K562 (cell line): ENCODE data around the gene RFWD3. TPM values are rescaled to one million over a fixed set of nuclear protein-coding genes. Genes with fewer than 3 reads are reported as not detected.
A peak's percentile ranks its signal among the peaks of the same experiment; 100 is the strongest.

Experiments used
- ATAC-seq: fragments of 200-7000 bp; cut with Tn5 transposase; 3 replicates; pipeline ENCODE4 v1.9.1; 2020; ENCODE audit warnings: moderate library complexity
- BruUV-seq: library from RNA; stranded (reverse); fragments of 400-500 nt; replicated peaks from 2 replicates; lab custom pipeline; 2021; lab: Mats Ljungman, UMichigan
- CTCF ChIA-PET: fragments of 300-600 bp; formaldehyde crosslinking; extraction: SDS; loops from one replicate; lab custom pipeline; 2021; ENCODE audit warnings: low intra/inter-chr PET ratio; lab: Yijun Ruan, JAX
- POLR2A ChIA-PET: fragments of 300-600, 350-650 bp; sonication (Branson Sonifier 250); formaldehyde crosslinking; extraction: SDS; loops from one replicate; lab custom pipeline; 2021; ENCODE audit warnings: antibody characterized with exemption, inconsistent platforms; lab: Yijun Ruan, JAX
- DNase-seq, 4 experiments: peaks; one replicate each; pipeline versions ENCODE4 v3.0.0 to v3.0.0-alpha.2; 2011 to 2018; ENCODE audit warnings: low spot score in 3 of 4, mixed read lengths in 3 of 4; ENCODE audit errors: extremely low read depth in 1 of 4
- FAIRE-seq: peaks from 2 replicates; lab custom pipeline; 2011; peaks lifted over from hg19 to GRCh38; lab: Jason Lieb, UNC
- H2AFZ ChIP-seq: 2 replicates; pipeline ENCODE4 v1.6.0; 2011; ENCODE audit warnings: low read depth, low read length, control low read depth, inconsistent platforms
- H3K27ac ChIP-seq: fragments of 200-600 bp; 3 replicates; pipeline ENCODE4 v1.8.0; 2011; ENCODE audit warnings: low read depth, mild to moderate bottlenecking, control low read depth, inconsistent platforms, low read length, moderate library complexity, mixed read lengths; ENCODE audit errors: extremely low read depth
- H3K27me3 ChIP-seq, 2 experiments: fragments of 300-600 bp in 1 of 2; 2 replicates in 1 of 2; 3 replicates in 1 of 2; pipeline versions ENCODE4 v1.6.0 to v1.8.0; 2011; ENCODE audit warnings: inconsistent platforms in 2 of 2, low read length in 2 of 2, mild to moderate bottlenecking in 1 of 2, mixed read lengths in 1 of 2, moderate library complexity in 1 of 2; ENCODE audit not compliant: control insufficient read depth in 2 of 2, insufficient read depth in 2 of 2
- H3K36me3 ChIP-seq: fragments of 300-600 bp; 3 replicates; pipeline ENCODE4 v1.8.0; 2011; ENCODE audit warnings: mild to moderate bottlenecking, low read length, inconsistent platforms; ENCODE audit not compliant: control insufficient read depth, insufficient read depth
- H3K4me1 ChIP-seq, 2 experiments: fragments of 200-600 bp in 1 of 2; replicated peaks in 1 of 2; 2 replicates in 1 of 2; 3 replicates in 1 of 2; pipeline versions ENCODE4 v1.5.1 to v1.8.0; 2011; ENCODE audit warnings: inconsistent platforms in 2 of 2, low read length in 2 of 2, mild to moderate bottlenecking in 1 of 2, mixed read lengths in 1 of 2, moderate library complexity in 1 of 2; ENCODE audit not compliant: control insufficient read depth in 2 of 2, insufficient read depth in 2 of 2
- H3K4me2 ChIP-seq: 2 replicates; pipeline ENCODE4 v1.6.1; 2011; ENCODE audit warnings: low read length, control low read depth, inconsistent platforms, mixed read lengths; ENCODE audit not compliant: insufficient read depth
- H3K4me3 ChIP-seq: fragments of 200-600 bp; sonication (generic), shearing (Covaris generic); 2 replicates; pipeline ENCODE4 v1.5.1; 2016; ENCODE audit warnings: control low read depth, inconsistent platforms
- H3K79me2 ChIP-seq: fragments of 200-600 bp; 3 replicates; pipeline ENCODE4 v1.8.0; 2011; ENCODE audit warnings: low read length, inconsistent platforms; ENCODE audit not compliant: control insufficient read depth, insufficient read depth
- H3K9ac ChIP-seq, 2 experiments: 2 replicates each; pipeline versions ENCODE4 v1.6.0 to v1.6.1; 2011; ENCODE audit warnings: low read depth in 2 of 2, low read length in 2 of 2, control low read depth in 1 of 2, inconsistent platforms in 1 of 2, mild to moderate bottlenecking in 1 of 2, mixed read lengths in 1 of 2; ENCODE audit not compliant: insufficient read depth in 1 of 2
- H3K9me1 ChIP-seq: one replicate; pipeline ENCODE4 v1.6.0; 2011; ENCODE audit warnings: inconsistent platforms, mild to moderate bottlenecking, low read length, moderate library complexity; ENCODE audit not compliant: control insufficient read depth, insufficient read depth
- H3K9me3 ChIP-seq: replicated peaks from 2 replicates; pipeline ENCODE4 v1.5.1; 2011; ENCODE audit warnings: low read depth, low read length, inconsistent platforms; ENCODE audit not compliant: control insufficient read depth, insufficient read depth
- H4K20me1 ChIP-seq: replicated peaks from 2 replicates; pipeline ENCODE4 v1.6.1; 2011; ENCODE audit warnings: low read length, inconsistent platforms, mixed read lengths; ENCODE audit not compliant: control insufficient read depth, insufficient read depth
- GTF2E2 ChIP-seq: fragments of 200-800 bp; sonication (Bioruptor generic); IDR thresholded peaks from 2 replicates; pipeline ENCODE4 v1.6.1; 2016; ENCODE audit warnings: missing genetic modification characterization, missing compliant biosample characterization
- KHSRP ChIP-seq: fragments of 450-650 bp; IDR thresholded peaks from 2 replicates; pipeline ENCODE4 v1.6.1; 2017
- NCOA4 ChIP-seq: fragments of 450-650 bp; IDR thresholded peaks from 2 replicates; pipeline ENCODE4 v1.6.1; 2018; ENCODE audit warnings: mild to moderate bottlenecking; ENCODE audit not compliant: partially characterized antibody
- NFRKB ChIP-seq: fragments of 450-650 bp; IDR thresholded peaks from 2 replicates; pipeline ENCODE4 v1.6.1; 2016; ENCODE audit warnings: low read depth
- NR2C2 ChIP-seq, 2 experiments: fragments of 200-800 bp in 1 of 2; sonication (Bioruptor generic) in 1 of 2; sonication (generic) in 1 of 2; formaldehyde crosslinking in 1 of 2; IDR thresholded peaks; 2 replicates each; pipeline versions ENCODE4 v1.6.1 to v1.8.0; 2016 to 2022; ENCODE audit warnings: mild to moderate bottlenecking in 1 of 2, missing compliant biosample characterization in 1 of 2, missing genetic modification characterization in 1 of 2, missing genetic modification reagents in 1 of 2
- NRF1 ChIP-seq, 2 experiments: fragments of 450-650 bp; IDR thresholded peaks in 1 of 2; conservative IDR thresholded peaks in 1 of 2; 2 replicates each; pipeline ENCODE4 v1.6.1; 2014; ENCODE audit warnings: mild to moderate bottlenecking in 2 of 2
- PHF20 ChIP-seq: fragments of 450-650 bp; IDR thresholded peaks from 2 replicates; pipeline ENCODE4 v1.6.1; 2018; ENCODE audit not compliant: partially characterized antibody
- RBM14 ChIP-seq: fragments of 200-400 bp; formaldehyde crosslinking; IDR thresholded peaks from 2 replicates; pipeline ENCODE4 v1.6.1; 2018; ENCODE audit warnings: low read depth, mild to moderate bottlenecking, low read length, moderate library complexity, borderline replicate concordance; ENCODE audit not compliant: insufficient read depth
- SREBF1 ChIP-seq: fragments of 150-350 bp; IDR thresholded peaks from 2 replicates; pipeline ENCODE4 v1.6.1; 2014; ENCODE audit warnings: antibody characterized with exemption, low read depth, low read length, borderline replicate concordance
- TEAD4 ChIP-seq, 2 experiments: sonication (generic) in 1 of 2; formaldehyde crosslinking in 1 of 2; IDR thresholded peaks; 2 replicates each; pipeline versions ENCODE4 v1.6.1 to v1.8.0; 2012 to 2022; ENCODE audit warnings: borderline replicate concordance in 1 of 2, inconsistent platforms in 1 of 2, low read length in 1 of 2, mild to moderate bottlenecking in 1 of 2, missing genetic modification reagents in 1 of 2
- YY1 ChIP-seq, 3 experiments: IDR thresholded peaks; 2 replicates each; pipeline ENCODE4 v1.6.1; 2011; ENCODE audit warnings: low read length in 2 of 3, mild to moderate bottlenecking in 2 of 3, moderate library complexity in 2 of 3, borderline replicate concordance in 1 of 3, control low read depth in 1 of 3, low read depth in 1 of 3; ENCODE audit not compliant: insufficient read depth in 3 of 3, insufficient replicate concordance in 2 of 3, control insufficient read depth in 1 of 3, insufficient read length in 1 of 3; ENCODE audit errors: extremely low read depth in 1 of 3
- ZNF217 ChIP-seq: sonication (generic); formaldehyde crosslinking; IDR thresholded peaks from 2 replicates; pipeline ENCODE4 v1.8.0; 2022; ENCODE audit warnings: mild to moderate bottlenecking, missing genetic modification reagents
- ZNF586 ChIP-seq: fragments of 450-650 bp; formaldehyde crosslinking; conservative IDR thresholded peaks from 2 replicates; pipeline ENCODE4 v1.4.0; 2020; ENCODE audit warnings: mild to moderate bottlenecking, moderate library complexity
- ZNF75A ChIP-seq: fragments of 450-650 bp; formaldehyde crosslinking; IDR thresholded peaks from 2 replicates; pipeline ENCODE4 v1.4.0; 2020; ENCODE audit warnings: mild to moderate bottlenecking
- WGBS: fragments of 100-300 bp; shearing (Covaris generic); methylation state at CpG from one replicate; pipeline ENCODE4 v1.1.6; 2016; ENCODE audit warnings: low coverage, mixed read lengths; ENCODE audit not compliant: insufficient coverage; ENCODE audit errors: missing lambda C conversion rate; 5-methylcytosine and 5-hydroxymethylcytosine counted together
- in situ Hi-C: fragments of 300-500 bp; cut with MboI; formaldehyde crosslinking; loops from 4 replicates; pipeline ENCODE4 v1.15.0; 2018; ENCODE audit warnings: inconsistent platforms, mixed read lengths
- intact Hi-C: fragments of 100-400 bp; cut with micrococcal nuclease; formaldehyde crosslinking; loops from 2 replicates; pipeline ENCODE4 v1.14.2; 2022
- polyA plus RNA-seq, 8 experiments: library from polyadenylated mRNA; depleted of rRNA in 4 of 8; stranded (reverse) in 5 of 8; unstranded in 3 of 8; fragments of >200 nt; fragmentation: Nextera tagmentation in 2 of 8; fragmentation: Illumina TruSeq in 1 of 8; extraction: Ambion mirVana in 2 of 8; extraction: Trizol in 1 of 8; gene quantifications; 2 replicates each; pipeline versions ENCODE4 v1.2.1 to v1.2.3, GENCODE V29; 2011 to 2014; ENCODE audit warnings: inconsistent platforms in 1 of 8, missing spikeins in 1 of 8
- total RNA-seq, 7 experiments: library from RNA; depleted of rRNA in 6 of 7; stranded (reverse); fragments of >200 nt in 6 of 7; fragmentation: Illumina TruSeq in 2 of 7; extraction: Trizol in 2 of 7; gene quantifications; 2 replicates each; pipeline versions ENCODE4 v1.2.1 to v1.2.3, GENCODE V29; 2011 to 2021; ENCODE audit warnings: low replicate concordance in 1 of 7
- TF ChIP-seq, protein P1 (sequence below): sonication (generic); IDR thresholded peaks from 2 replicates; pipeline ENCODE4 v1.6.1; 2016
- TF ChIP-seq, protein P2 (sequence below): sonication (generic); formaldehyde crosslinking; IDR thresholded peaks from 2 replicates; pipeline ENCODE4 v1.8.1; 2023; ENCODE audit warnings: mild to moderate bottlenecking, missing genetic modification reagents

RFWD3 gene
- total and polyA plus RNA-seq, 9 of the 15 experiments (the other 6 are each of a cell fraction or from before 2014, with no cell fraction given), result 20.8 to 121 (median 79.0) TPM

DNA sequence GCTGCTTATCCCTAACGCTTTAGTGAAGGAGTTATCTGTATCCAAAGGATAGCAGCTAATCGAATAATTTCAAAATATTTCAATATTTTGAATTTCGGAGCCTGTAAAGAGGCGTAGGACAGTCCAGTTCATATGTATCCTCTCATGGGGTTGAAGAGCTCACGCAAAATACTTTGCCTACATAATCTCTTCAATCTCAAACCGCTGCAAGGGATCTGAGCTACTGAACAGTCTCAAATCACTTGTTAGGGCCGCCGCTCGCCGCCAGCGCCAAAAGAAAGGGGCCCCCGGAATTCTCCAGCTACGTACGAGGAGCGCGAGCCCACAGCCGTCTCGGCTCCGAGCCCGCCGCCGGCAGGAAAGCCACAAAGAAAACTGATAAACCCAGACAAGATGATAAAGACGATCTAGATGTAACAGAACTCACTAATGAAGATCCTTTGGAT, 601 bp upstream of the RFWD3 start:
- no peak for FAIRE-seq
- CTCF ChIA-PET, result no interaction called here
- Histone ChIP-seq H2AFZ (peak overlapping the region; percentile 93), H3K4me3 (peak overlapping the region; percentile 78), H3K36me3 (peaks cover 37% of the 10 kb centered on the region), H3K79me2 (peaks cover 43% of the 10 kb centered on the region), H3K9ac (peak overlapping the region; percentile 87 to 91), H3K27me3 (no peaks in the 10 kb centered on the region), H4K20me1 (no peaks in the 10 kb centered on the region; the same call in none of the 2 replicates), H3K9me3 (no peaks in the 10 kb centered on the region), H3K4me1 (peaks cover 2 to 24% of the 10 kb centered on the region in 2 experiments; a peak in 4 of 5 replicates), H3K4me2 (peak overlapping the region; percentile 79), H3K9me1 (no peaks in the 10 kb centered on the region), H3K27ac (peak overlapping the region; percentile 89)
- peak; percentile 46 to 70 (median 49) for DNase-seq
- in situ Hi-C loops (no loop called here), intact Hi-C loops (no loop called here)
- TSS peak; percentile 90 for BruUV-seq
- POLR2A ChIA-PET, result interaction anchor here (0.7 to 4.1 kb wide), 17 partner anchors 8 to 647 kb away, joined by 3 to 26 read pairs (median 5); partner anchors contain the start of gene GLG1
- under 1% methylated on average over 22 of the region's 23 CpGs for WGBS
- peak; percentile 48 for ATAC-seq
- TF ChIP-seq ZNF586 (CRISPR knock-in tag) (no peak), NR2C2 (CRISPR knock-in tag; IDR thresholded peaks at IDR 0.05) (no peak), NR2C2 (tag; IDR thresholded peaks at IDR 0.05) (0 out of 2 replicates have a peak, but pooled peaks have one; percentile 33), SREBF1 (no peak), ZNF217 (no peak), KHSRP (no peak), ZNF75A (CRISPR knock-in tag) (0 out of 2 replicates have a peak, but pooled peaks have one; percentile 35), YY1 (IDR thresholded peaks at IDR 0.05; ENCODE audit: borderline replicate concordance in 1 of 3, control insufficient read depth in 1 of 3, extremely low read depth in 1 of 3, insufficient read depth in 3 of 3, insufficient read length in 1 of 3, insufficient replicate concordance in 2 of 3, low read depth in 1 of 3, low read length in 2 of 3) (no peak), TEAD4 (IDR thresholded peaks at IDR 0.05; ENCODE audit: low read length) (peak; percentile 12; the same call in 1 of the 2 replicates), TEAD4 (CRISPR knock-in tag; IDR thresholded peaks at IDR 0.05; ENCODE audit: borderline replicate concordance) (no peak), NRF1 (conservative IDR thresholded peaks at IDR 0.05 in 1 of 2, IDR thresholded peaks at IDR 0.05 in 1 of 2) (no peak), NFRKB (0 out of 2 replicates have a peak, but pooled peaks have one; percentile 1), NCOA4 (no peak), RBM14 (no peak), PHF20 (no peak), GTF2E2 (tag) (peak; percentile 94)
- TF ChIP-seq, protein P1, sequence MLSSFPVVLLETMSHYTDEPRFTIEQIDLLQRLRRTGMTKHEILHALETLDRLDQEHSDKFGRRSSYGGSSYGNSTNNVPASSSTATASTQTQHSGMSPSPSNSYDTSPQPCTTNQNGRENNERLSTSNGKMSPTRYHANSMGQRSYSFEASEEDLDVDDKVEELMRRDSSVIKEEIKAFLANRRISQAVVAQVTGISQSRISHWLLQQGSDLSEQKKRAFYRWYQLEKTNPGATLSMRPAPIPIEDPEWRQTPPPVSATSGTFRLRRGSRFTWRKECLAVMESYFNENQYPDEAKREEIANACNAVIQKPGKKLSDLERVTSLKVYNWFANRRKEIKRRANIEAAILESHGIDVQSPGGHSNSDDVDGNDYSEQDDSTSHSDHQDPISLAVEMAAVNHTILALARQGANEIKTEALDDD, result no peak
- TF ChIP-seq, protein P2, sequence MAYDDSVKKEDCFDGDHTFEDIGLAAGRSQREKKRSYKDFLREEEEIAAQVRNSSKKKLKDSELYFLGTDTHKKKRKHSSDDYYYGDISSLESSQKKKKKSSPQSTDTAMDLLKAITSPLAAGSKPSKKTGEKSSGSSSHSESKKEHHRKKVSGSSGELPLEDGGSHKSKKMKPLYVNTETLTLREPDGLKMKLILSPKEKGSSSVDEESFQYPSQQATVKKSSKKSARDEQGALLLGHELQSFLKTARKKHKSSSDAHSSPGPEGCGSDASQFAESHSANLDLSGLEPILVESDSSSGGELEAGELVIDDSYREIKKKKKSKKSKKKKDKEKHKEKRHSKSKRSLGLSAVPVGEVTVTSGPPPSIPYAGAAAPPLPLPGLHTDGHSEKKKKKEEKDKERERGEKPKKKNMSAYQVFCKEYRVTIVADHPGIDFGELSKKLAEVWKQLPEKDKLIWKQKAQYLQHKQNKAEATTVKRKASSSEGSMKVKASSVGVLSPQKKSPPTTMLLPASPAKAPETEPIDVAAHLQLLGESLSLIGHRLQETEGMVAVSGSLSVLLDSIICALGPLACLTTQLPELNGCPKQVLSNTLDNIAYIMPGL, result no peak
